ENCODE data around the gene NRXN3.
A peak's percentile ranks its signal among the peaks of the same experiment; 100 is the strongest.

NRXN3 gene

GRCh38 chr14:79404874-79405511, 1234.8 kb downstream of the NRXN3 start:
- peak; percentile 87 for DNase-seq

GRCh38 chr14:79405512-79405910, 1235.3 kb downstream of the NRXN3 start:
- DNase-seq = peak; percentile 47

GRCh38 chr14:79407572-79407971, 1237.4 kb downstream of the NRXN3 start:
- DNase-seq = peak; percentile 35

- DNase-seq = no peak
These were observed 1238.5 kb downstream of the NRXN3 start for GRCh38 chr14:79408696-79409095.

- DNase-seq = peak; percentile 56
These were observed 1241.4 kb downstream of the NRXN3 start for GRCh38 chr14:79411403-79412174.

- DNase-seq = peak; percentile 88
These were observed 1242.6 kb downstream of the NRXN3 start for GRCh38 chr14:79412822-79413221.

GRCh38 chr14:79413734-79414428, 1243.7 kb downstream of the NRXN3 start:
- peak; percentile 96 for DNase-seq

GRCh38 chr14:79415726-79416125, 1245.6 kb downstream of the NRXN3 start:
- no peak for DNase-seq

- peak; percentile 98 for DNase-seq
These were observed 1247.8 kb downstream of the NRXN3 start for GRCh38 chr14:79417961-79418360.

- DNase-seq = peak; percentile 84
These were observed 1248.7 kb downstream of the NRXN3 start for GRCh38 chr14:79418649-79419415.

GRCh38 chr14:79419571-79420327, 1249.6 kb downstream of the NRXN3 start:
- peak; percentile 88 for DNase-seq

- peak; percentile 50 for DNase-seq
These were observed 1250.6 kb downstream of the NRXN3 start for GRCh38 chr14:79420725-79421124.

- no peak for DNase-seq
These were observed 1251.6 kb downstream of the NRXN3 start for GRCh38 chr14:79421811-79422210.

- peak; percentile 24 for DNase-seq
These were observed 1254.3 kb downstream of the NRXN3 start for GRCh38 chr14:79424462-79424861.

GRCh38 chr14:79426103-79426755, 1256.1 kb downstream of the NRXN3 start:
- DNase-seq = peak; percentile 88

GRCh38 chr14:79432640-79433039, 1262.5 kb downstream of the NRXN3 start:
- no peak for DNase-seq

- no peak for DNase-seq
These were observed 1266.2 kb downstream of the NRXN3 start for GRCh38 chr14:79436335-79436734.

- peak; percentile 58 for DNase-seq
These were observed 1267.8 kb downstream of the NRXN3 start for GRCh38 chr14:79437951-79438350.

- peak; percentile 69 for DNase-seq
These were observed 1268.6 kb downstream of the NRXN3 start for GRCh38 chr14:79438696-79439342.

GRCh38 chr14:79442786-79443185, 1272.6 kb downstream of the NRXN3 start:
- no peak for DNase-seq

- no peak for DNase-seq
These were observed 1273.4 kb downstream of the NRXN3 start for GRCh38 chr14:79443602-79444001.
